Muscle layer of colon (tissue), 2 donors: Measurements from ENCODE around the gene NFKBIE.
A peak's percentile ranks its signal among the peaks of the same experiment; 100 is the strongest.

ENCODE experiments used
- H3K27ac ChIP-seq: one replicate; pipeline ENCODE4 v1.7.0; 2013; ENCODE audit warnings: low read depth, mild to moderate bottlenecking, low read length, moderate library complexity
- H3K27me3 ChIP-seq, 2 donors: one replicate each; pipeline ENCODE4 v1.7.0; 2013; ENCODE audit warnings: low read length in 2 of 2, mild to moderate bottlenecking in 2 of 2; ENCODE audit not compliant: insufficient read depth in 2 of 2, control insufficient read depth in 1 of 2
- H3K36me3 ChIP-seq: one replicate; pipeline ENCODE4 v1.7.0; 2013; ENCODE audit warnings: mild to moderate bottlenecking, low read length; ENCODE audit not compliant: insufficient read depth
- H3K4me1 ChIP-seq: one replicate; pipeline ENCODE4 v1.7.0; 2013; ENCODE audit warnings: mild to moderate bottlenecking, low read length; ENCODE audit not compliant: insufficient read depth
- H3K4me3 ChIP-seq, 2 donors: one replicate each; pipeline ENCODE4 v1.7.0; 2013; ENCODE audit warnings: low read length in 2 of 2, low read depth in 1 of 2, mild to moderate bottlenecking in 1 of 2, moderate library complexity in 1 of 2
- H3K9ac ChIP-seq: one replicate; pipeline ENCODE4 v1.7.0; 2013; ENCODE audit warnings: low read length
- H3K9me3 ChIP-seq: one replicate; pipeline ENCODE4 v1.7.0; 2013; ENCODE audit warnings: mild to moderate bottlenecking, low read length
- donor health status: abdominal sarcoma.
- donor health status: Adenocarcinoma of cecum.

The NFKBIE gene

DNA sequence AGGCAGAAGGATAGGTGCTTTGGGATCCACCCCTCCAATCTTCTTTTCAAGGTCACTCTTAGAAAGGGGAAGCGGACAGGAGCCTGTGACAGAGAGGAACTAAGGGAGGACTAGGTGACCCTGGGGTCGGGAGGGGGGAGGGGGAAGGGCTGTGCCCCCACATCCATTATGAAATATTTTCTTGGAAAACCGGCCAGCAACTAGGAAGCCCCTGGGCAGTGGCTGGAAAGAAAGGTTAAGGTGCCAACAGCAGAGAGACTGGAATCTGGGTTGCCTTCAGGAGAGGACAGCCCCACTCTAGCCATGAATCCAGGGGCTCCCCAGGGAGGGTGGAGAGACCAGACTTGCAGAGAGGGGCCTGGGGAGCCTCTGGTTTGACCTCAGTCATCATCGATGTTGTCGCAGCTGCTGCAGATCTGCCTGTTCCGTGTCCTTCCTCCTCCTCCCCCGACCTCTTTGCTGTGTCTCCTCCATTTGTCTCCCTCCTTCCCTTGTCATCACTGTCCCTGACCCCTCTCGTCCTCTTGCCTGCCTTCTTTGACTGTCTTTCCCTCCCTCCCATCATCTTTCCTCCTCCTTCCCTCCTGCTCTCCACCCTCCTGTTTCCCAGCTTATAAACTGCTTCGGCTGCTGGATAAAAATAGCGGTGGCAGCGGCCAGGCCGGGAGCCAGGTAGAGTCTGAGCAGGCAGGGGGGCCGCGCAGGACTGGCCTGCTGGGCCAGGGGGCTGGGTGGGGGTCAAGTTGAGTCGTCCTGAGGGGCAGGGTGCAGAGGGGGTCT is 38.8 kb downstream of the NFKBIE start:
- Histone ChIP-seq H3K27me3 (no peaks in the 10 kb centered on the region), H3K27ac (peak overlapping the region; percentile 86), H3K9ac (peak overlapping the region; percentile 36), H3K4me1 (peaks cover 89% of the 10 kb centered on the region), H3K36me3 (peaks cover 26% of the 10 kb centered on the region), H3K4me3 (peak overlapping the region in 1 of 2 donors; percentile 71), H3K9me3 (no peaks in the 10 kb centered on the region)

DNA sequence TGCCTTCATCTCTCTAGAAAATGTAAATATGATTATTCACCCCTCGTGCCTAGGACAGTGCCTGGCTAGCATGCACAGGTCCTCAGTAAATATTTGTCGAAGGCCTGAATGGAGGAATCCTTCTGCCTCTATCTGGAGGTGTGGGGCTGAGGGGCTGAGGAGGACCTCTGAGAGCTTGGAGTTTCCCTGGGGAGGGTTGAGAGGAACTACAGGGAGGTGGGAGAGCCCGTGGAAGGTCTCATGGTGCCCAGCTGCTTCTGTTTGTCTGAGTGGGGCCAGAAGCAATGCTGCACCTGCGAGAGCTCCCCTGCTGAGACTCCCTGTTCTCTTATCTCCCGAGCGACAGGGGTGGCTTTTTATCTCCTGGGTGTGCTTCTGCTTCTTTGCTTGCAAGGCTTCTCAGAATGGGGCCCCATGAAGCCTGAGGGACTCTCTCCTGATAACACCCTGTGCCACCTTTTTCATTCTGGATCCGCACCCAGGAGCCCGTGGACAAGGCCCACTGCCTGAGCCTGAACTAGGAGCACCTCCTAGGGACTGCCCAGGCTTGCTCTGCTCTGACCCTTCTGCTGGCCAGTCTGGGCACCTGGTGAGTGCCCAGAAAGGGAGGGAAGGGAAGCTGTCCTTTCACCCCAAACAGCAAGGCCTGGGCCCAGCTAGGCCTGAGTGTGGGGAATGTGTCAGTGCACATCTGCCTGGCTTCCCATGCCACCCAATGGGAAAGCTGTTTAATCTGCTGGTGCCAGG is 39.6 kb downstream of the NFKBIE start:
- H3K27ac ChIP-seq = peak overlapping the region; percentile 86
- peak overlapping the region in 1 of 2 donors; percentile 71 for H3K4me3 ChIP-seq
- H3K4me1 ChIP-seq = peaks cover 89% of the 10 kb centered on the region
- peak overlapping the region; percentile 23 for H3K9ac ChIP-seq
- no peaks in the 10 kb centered on the region for H3K9me3 ChIP-seq
- no peaks in the 10 kb centered on the region for H3K27me3 ChIP-seq
- peaks cover 18% of the 10 kb centered on the region for H3K36me3 ChIP-seq

DNA sequence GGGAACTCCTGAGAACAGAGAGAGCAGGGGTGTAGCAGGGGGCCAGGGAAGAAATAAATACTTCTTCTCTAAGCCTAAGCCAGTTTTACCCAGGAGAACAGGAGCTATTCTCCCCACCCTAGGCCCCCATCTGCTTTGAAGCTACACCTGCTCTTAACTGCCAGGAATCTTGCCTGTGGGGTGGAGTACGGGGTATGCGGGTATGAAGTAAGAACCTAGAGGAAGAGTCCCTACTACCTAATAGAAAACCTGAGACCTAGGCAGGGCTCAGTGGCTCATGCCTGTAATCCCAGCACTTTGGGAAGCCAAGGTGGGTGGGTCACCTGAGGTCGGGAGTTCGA is 40.4 kb downstream of the NFKBIE start:
- peaks cover 10% of the 10 kb centered on the region for H3K36me3 ChIP-seq
- no peaks in the 10 kb centered on the region for H3K27me3 ChIP-seq
- H3K4me1 ChIP-seq = peaks cover 85% of the 10 kb centered on the region
- peak overlapping the region in 1 of 2 donors; percentile 71 for H3K4me3 ChIP-seq
- H3K9ac ChIP-seq = peak overlapping the region; percentile 37
- no peaks in the 10 kb centered on the region for H3K9me3 ChIP-seq
- H3K27ac ChIP-seq = peak overlapping the region; percentile 20

DNA sequence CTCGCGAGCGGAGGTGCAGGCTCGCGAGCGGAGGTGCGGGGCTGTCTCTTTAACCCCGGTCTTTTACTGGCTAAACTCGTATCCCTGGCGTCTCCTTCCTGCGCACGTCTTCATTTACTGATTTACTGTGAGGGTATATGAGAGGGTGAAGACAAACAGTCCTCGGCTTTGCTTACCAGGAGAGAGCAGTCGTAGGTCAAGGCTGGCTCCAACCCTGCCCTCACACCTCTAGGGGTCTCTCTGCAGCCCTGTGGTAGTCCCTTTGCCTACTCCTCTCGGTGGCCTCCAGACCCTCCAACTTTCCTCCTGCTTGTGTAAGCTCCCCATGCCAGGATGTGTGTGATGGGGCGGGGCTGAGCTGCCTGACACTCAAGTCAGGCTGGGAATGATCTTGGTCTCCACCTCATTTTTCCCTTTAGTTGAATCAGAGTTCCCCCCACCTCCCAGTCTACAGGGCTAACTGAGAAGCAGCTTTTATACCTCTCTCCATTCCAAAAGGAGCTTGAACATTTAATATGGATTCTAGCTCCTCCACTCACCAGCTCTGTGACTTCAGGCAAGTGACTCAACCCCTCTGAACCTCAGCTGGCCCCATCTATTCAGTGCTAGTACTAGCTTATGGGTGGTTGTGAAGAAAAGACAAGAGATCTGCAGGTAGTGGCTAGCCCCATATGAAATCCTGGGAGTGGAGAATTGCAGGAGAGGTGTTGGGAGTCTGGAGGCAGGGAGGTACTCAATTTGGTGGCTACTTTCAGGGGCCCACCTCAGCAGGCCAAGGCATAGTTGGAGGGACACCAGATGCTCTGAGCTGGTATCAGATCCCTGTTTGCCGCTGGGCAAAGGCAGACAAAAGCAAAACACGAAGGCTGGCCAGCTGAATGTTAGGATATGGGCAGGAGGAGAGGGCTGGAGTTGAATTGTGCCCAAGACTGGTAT is 41.1 kb downstream of the NFKBIE start:
- Histone ChIP-seq H3K27ac (peak overlapping the region; percentile 28), H3K36me3 (peaks cover 4% of the 10 kb centered on the region), H3K9ac (peak overlapping the region; percentile 37), H3K27me3 (no peaks in the 10 kb centered on the region), H3K4me1 (peaks cover 80% of the 10 kb centered on the region), H3K4me3 (peak overlapping the region in 1 of 2 donors; percentile 71), H3K9me3 (no peaks in the 10 kb centered on the region)

DNA sequence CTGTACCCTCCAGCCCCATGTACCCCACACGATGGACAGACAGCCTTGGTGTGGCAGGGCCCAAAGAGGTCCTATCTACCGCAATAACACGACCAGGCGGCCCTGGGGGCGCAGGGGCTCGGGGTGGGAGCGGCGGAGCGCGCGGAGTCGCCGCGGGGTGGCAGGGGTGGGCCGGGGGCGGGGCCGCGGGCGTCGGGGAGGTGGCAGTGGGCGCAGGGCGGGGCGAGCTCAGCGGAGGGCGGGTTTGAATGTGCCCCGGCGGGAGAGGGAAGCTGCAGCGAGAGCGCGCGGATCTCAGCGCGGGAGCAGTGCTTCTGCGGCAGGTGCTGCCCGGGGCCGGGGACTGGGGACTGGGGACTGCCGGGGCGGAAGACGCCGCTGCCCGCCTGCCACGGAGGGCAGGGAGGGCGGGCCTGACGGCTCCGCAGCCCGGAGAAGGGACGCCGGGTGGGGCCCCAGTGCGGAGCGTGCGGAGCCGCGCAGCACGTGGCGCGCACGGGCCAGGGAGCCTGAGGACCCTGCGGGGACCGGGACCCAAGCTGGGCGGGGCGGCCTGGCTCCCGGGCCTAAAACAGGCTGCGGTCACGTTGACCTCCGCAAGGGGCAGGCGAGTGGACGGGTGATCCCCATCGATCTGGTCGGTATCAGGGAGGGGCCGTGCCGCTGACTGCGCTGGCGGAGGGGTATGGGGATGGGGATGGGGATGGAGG is 41.9 kb downstream of the NFKBIE start, which contains the start of gene SLC29A1:
TSS of gene SLC29A1 (plus strand) at position 277 of the 710 bp plus-strand sequence. CDS start 3,719 bp downstream, outside the sequence.
- no peaks in the 10 kb centered on the region for H3K27me3 ChIP-seq
- H3K9me3 ChIP-seq = no peaks in the 10 kb centered on the region
- peaks cover 78% of the 10 kb centered on the region for H3K4me1 ChIP-seq
- peak within 1 kb of the TSS; percentile 66 for H3K9ac ChIP-seq
- H3K4me3 ChIP-seq = peak within 1 kb of the TSS; percentile 58 to 71
- H3K36me3 ChIP-seq = no peaks in the 10 kb centered on the region
- peak within 1 kb of the TSS; percentile 70 for H3K27ac ChIP-seq

DNA sequence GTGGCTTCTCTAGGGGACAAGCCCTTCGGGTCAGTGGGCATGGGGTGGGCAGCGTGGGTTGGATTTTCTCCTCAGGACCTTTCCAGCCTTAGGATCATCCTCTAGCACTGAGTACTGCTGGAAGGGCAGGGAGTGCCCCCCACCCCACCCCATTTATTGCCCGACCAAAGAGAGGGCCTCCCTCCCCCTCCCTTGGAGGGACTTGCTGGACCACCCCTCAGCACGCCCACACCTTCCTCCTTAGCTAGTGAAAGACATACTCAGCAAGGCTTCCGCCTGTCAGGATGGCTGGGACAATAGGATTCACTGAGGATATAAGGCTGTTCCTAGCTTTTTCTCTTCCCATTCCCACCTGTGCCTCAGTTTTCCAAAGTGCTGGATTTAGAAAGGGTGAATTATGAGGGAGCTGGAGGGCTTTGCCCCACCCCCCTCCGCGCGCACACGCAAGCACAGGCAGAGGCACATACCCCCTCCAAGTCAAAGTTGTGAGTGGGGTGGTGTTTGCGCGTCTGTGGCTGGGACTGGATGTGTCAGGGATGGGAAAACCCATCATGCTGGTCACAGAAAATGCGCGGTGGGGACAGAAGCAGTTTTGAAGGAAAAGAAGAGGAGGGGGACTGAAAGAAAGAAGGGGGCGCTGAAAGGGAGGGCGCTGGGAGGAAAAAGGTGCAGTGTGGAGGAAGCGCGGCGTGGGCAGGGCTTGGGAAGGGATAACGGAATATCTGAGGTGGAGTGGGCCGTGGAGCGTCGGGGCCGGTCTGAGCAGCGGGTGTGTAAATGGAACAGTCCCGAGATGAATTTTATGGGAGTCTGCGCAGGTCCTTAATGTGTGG is 42.6 kb downstream of the NFKBIE start:
- Histone ChIP-seq H3K4me1 (peaks cover 78% of the 10 kb centered on the region), H3K27ac (peak overlapping the region; percentile 70), H3K9ac (peak overlapping the region; percentile 66), H3K36me3 (no peaks in the 10 kb centered on the region), H3K4me3 (peak overlapping the region; percentile 58 to 59), H3K9me3 (no peaks in the 10 kb centered on the region), H3K27me3 (no peaks in the 10 kb centered on the region)

DNA sequence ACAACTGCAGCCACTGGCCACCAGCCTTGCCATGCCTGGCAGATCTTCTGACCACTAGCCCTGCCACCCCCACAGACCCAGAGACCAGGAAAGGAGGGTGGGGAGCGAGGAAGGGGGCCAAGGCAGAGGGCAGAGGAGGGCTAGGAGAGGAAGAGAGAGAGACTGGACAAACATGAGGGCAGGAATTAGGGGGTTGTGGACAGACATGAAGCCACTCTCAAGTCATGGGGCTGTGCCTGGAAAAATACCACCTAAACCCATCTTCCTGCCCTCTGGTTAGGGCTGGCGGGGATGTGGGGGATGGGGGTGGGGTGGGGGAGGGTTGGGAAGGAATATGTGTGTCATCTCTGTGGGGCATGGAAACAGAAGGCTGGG is 43.4 kb downstream of the NFKBIE start:
- no peaks in the 10 kb centered on the region for H3K9me3 ChIP-seq
- H3K4me3 ChIP-seq = peak overlapping the region in 1 of 2 donors; percentile 59
- H3K9ac ChIP-seq = no peak overlapping the region
- peaks cover 78% of the 10 kb centered on the region for H3K4me1 ChIP-seq
- H3K27me3 ChIP-seq = no peaks in the 10 kb centered on the region
- no peaks in the 10 kb centered on the region for H3K36me3 ChIP-seq
- H3K27ac ChIP-seq = peak overlapping the region; percentile 72

DNA sequence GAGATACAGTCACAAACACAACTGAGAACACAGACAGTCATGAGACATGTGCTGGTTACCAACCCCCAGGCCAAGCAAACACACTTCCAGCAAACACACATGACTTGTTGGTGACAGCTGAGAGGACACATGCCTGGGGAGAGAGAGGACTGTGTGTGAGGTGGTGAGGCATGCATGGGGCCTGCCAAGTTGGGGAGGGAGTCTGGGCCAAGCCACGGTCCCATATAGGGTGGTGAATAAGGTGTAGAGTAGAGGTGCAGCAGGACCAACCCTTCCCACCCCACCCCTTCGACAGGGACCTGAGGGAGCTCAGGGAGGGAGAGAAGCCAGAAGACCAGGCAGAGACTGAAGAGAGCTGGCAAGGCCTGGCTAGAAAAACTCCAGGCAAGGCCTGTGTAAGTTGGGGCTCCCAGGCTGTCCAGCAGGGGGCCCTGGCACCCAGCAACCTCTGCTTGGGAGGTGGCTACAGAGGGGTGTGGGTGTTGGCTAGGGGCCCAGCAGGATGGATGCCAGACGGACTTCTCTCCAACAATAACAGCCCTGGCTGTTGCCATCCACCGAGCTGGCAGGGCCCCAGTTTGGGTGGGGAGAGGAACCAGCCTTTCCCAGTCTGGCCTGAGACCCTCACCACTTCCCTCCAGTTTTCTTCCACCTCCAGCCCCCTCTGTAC is 43.9 kb downstream of the NFKBIE start:
- no peaks in the 10 kb centered on the region for H3K9me3 ChIP-seq
- no peaks in the 10 kb centered on the region for H3K36me3 ChIP-seq
- peak overlapping the region; percentile 72 for H3K27ac ChIP-seq
- peak overlapping the region in 1 of 2 donors; percentile 49 for H3K4me3 ChIP-seq
- no peaks in the 10 kb centered on the region for H3K27me3 ChIP-seq
- H3K9ac ChIP-seq = no peak overlapping the region
- peaks cover 78% of the 10 kb centered on the region for H3K4me1 ChIP-seq

DNA sequence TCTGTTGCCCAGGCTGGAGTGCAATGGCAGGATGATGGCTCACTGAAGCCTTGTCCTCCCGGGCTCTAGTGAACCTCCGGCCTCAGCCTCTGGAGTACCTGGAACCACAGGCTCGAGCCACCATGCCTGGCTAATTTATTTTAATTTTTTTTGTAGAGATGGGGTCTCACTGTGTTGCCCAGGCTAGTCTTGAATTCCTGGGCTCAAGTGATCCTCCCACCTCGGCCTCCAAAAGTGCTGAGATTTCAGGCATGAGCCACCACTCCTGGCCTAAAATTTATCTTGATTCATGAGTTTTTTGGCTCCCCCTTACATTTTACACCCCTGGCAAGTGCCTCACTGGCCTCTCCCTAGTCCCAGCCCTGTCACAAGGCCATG is 44.4 kb downstream of the NFKBIE start:
- H3K27ac ChIP-seq = peak overlapping the region; percentile 72
- no peak overlapping the region for H3K9ac ChIP-seq
- H3K4me3 ChIP-seq = peak overlapping the region in 1 of 2 donors; percentile 22
- no peaks in the 10 kb centered on the region for H3K36me3 ChIP-seq
- no peaks in the 10 kb centered on the region for H3K27me3 ChIP-seq
- peaks cover 78% of the 10 kb centered on the region for H3K4me1 ChIP-seq
- H3K9me3 ChIP-seq = no peaks in the 10 kb centered on the region
